ENCODE data around the gene DTHD1.

DTHD1 gene

GRCh38 chr4:36316607-36317006 lies 35.2 kb downstream of the DTHD1 start:
- no peak for DNase-seq

- no peak for DNase-seq
Measured at GRCh38 chr4:36317721-36318120, 36.3 kb downstream of the DTHD1 start.

- DNase-seq, result no peak
Measured at GRCh38 chr4:36320117-36320896, 38.9 kb downstream of the DTHD1 start.

DNA sequence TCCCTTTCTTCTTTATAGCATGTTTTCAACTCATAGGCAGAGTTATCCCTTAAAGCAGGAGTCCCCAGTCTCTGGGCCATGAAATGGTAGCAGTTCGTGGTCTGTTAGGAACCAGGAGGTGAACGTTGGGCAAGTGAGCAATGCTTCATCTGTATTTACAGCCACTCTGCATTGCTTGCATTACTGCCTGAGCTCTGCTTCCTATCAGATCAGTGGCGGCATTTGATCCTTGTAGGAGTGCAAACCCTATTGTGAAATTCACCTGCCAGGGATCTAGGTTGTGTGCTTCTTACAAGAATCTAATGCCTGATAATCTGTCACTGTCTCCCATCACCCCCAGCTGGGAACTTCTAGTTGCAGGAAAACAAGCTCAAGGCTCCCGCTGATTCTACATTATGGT lies 39.8 kb downstream of the DTHD1 start:
- DNase-seq, result no peak

- DNase-seq, result no peak
Measured at GRCh38 chr4:36322921-36323354, 41.5 kb downstream of the DTHD1 start.

GRCh38 chr4:36323816-36324419 lies 42.5 kb downstream of the DTHD1 start:
- DNase-seq, result no peak

GRCh38 chr4:36324808-36325207 lies 43.4 kb downstream of the DTHD1 start:
- no peak for DNase-seq

DNA sequence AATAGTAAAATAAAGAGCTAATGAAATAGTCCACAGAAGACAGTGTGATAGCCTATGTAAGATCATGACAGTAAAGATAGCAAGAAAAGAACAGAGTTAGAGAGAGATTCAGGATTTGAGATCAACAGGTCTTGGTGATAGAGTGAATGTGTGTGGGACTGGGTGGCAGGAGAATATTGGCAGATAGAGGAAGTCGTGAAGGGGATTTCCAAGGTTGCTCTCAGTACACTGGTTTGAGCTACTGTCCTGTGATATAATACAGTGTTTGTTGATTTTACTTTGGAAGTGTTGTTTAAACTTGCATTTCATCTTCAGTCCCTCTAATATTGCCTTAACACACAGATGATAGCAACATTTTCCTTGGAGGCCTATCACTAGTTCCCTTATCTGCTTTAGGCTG lies 44.1 kb downstream of the DTHD1 start:
- no peak for DNase-seq

GRCh38 chr4:36325926-36326325 lies 44.5 kb downstream of the DTHD1 start:
- no peak for DNase-seq

- DNase-seq, result no peak
Measured at GRCh38 chr4:36326476-36327029, 45.1 kb downstream of the DTHD1 start.

DNA sequence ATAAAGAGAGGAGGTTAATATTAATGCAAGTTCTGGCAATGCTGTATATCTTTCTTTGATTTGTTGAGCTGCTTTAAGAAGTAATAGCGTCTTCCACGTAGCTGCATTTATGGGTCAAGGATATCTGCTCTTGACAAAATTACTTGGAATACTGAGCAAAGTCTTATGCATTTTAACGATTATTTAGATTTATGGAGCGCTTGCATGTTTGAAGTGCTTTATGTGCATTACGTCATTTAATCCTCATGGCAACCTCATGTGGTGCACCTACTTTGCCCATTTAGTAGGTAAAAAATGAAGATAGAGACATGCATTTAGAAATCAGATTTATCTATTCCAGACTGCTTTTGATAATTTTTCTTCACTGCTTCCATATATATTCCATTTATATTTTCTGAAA lies 46.0 kb downstream of the DTHD1 start:
- no peak for DNase-seq

- DNase-seq, result no peak
Measured at GRCh38 chr4:36328130-36328529, 46.7 kb downstream of the DTHD1 start.

DNA sequence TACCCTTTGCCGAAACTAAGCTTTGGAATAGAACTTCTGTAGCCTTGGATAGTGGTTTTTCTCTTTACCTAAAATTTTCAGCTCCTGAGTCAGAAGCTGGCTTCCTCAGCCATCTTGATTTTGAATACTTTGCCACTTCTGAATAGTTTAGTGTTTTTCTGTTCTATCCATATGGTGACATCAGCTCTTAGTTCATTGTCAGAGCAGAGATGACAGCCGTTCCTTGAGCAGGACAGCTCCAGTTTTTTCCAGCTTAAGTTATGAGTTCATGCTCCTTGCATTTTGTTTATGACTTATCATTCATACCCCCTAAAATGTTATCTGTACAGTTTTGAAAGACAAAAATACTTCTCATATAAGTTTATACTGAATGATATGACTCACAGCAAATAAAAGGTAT lies 47.8 kb downstream of the DTHD1 start:
- DNase-seq, result no peak

DNA sequence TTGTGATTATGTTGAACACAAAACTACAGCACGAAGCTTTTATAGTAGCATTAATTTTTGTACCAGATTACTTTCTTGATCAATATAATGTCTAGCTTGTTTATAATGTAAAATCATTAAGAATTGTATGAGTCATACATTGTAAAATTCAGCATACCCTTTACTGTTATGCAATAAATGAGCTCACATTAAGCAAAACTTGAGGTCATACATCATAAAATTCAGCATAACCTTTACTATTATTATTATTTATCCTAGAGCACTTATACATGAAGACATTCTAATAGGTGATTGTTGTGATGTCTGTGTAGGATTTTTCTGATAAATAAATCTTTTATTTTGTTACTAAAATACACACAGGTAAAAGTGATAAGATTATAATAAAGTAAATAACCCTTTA lies 49.4 kb downstream of the DTHD1 start:
- DNase-seq, result no peak

- DNase-seq, result peak; percentile 90
Measured at GRCh38 chr4:36332023-36332781, 50.8 kb downstream of the DTHD1 start.

DNA sequence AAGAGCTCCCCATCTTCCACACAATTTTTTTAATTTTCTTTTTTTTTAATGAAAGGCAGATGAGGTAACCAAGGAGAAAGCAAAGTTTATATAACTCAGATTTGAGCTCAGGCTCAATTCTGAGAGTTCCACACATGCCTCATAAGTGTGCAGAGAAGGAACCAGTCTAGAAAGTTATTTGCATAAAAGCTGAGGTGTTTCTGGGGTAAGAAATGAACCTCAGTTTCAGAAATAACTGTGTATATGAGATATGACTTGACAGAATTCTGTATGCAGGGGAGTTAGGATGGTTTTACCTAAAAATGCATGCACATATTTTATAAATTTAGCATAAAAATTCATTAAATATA lies 51.3 kb downstream of the DTHD1 start:
- no peak for DNase-seq

DNA sequence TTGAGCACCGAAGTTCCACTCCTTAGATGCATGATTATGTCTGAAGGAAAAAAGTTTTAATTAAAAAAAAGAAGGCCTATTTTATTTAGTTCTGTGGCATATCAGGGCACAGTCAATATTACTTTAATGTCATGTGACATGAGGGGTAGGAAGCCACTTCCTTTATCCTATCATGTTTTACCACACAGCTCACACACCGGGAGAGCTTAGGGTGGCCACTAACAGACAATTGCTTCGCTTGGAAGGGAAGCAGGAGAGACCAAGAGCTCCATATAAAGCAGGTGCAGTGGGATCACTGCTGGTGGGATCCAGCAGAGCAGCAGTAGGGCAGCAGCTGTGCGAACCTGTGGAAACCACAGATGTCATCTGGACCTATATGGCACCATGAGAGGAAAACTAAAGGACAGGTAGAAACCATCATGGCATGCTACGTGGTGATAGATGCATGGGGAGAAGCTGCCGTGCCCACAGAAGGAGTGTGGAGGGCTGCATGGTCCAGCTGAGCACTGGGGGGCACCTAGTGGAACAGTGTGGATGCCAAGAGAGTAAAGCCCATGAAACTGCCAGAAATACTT lies 52.0 kb downstream of the DTHD1 start:
- DNase-seq, result no peak

GRCh38 chr4:36337665-36338185 lies 56.3 kb downstream of the DTHD1 start:
- no peak for DNase-seq

GRCh38 chr4:36338973-36339372 lies 57.6 kb downstream of the DTHD1 start:
- no peak for DNase-seq

DNA sequence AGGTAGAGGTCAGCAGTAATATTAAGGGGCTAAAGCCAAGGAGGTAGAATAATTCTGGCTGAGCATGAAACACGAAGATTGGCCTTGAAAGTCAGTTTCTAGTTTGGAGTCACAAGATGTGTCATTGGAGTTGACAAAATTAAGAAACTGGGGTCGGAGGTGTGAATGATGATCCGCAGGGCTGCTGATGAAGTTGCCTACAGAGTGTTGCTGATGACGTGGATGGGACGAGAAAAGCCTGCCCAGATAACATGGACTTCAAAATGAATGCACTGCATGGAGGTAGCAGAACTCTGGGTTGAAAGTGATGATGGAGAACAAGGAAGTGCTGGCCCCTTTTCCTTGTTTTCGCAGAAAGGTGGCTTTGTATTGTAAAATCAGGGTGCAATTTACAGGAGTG lies 60.5 kb downstream of the DTHD1 start:
- DNase-seq, result no peak

GRCh38 chr4:36343501-36344175 lies 62.2 kb downstream of the DTHD1 start:
- DNase-seq, result no peak

- no peak for DNase-seq
Measured at GRCh38 chr4:36348403-36348938, 67.1 kb downstream of the DTHD1 start.
